ENCODE data around the gene AP5S1. TPM values are rescaled to one million over a fixed set of nuclear protein-coding genes. Genes with fewer than 3 reads are reported as not detected.

The AP5S1 gene
- total RNA-seq, 1 donor from 2014 or later = 13.8 TPM

- H3K4me3 Mint-ChIP-seq = no peak overlapping the region
- no peaks in the 10 kb centered on the region for H3K9me3 Mint-ChIP-seq
- no peaks in the 10 kb centered on the region for H3K36me3 Mint-ChIP-seq
These were observed 41.4 kb upstream of the AP5S1 start for GRCh38 chr20:3778976-3779375.

GRCh38 chr20:3781153-3781910 is 39.0 kb upstream of the AP5S1 start, which contains the start of gene SPEF1:
Gene SPEF1, minus strand, starts transcription at chr20:3781448. Its CDS starts 161 bp downstream, at chr20:3781287.
- Mint-ChIP-seq H3K4me3 (peak within 1 kb of the TSS; percentile 48), H3K4me1 (peaks cover 47% of the 10 kb centered on the region), H3K27ac (peak within 1 kb of the TSS; percentile 89), H3K9me3 (no peaks in the 10 kb centered on the region), H3K36me3 (no peaks in the 10 kb centered on the region), H3K27me3 (ENCODE audit: low read depth) (peaks cover 36% of the 10 kb centered on the region)
- peak; percentile 28 for TF ChIP-seq CTCF (IDR thresholded peaks at IDR 0.05; ENCODE audit: unreplicated experiment)
- DNase-seq (ENCODE audit: low spot score in 2 of 2, unreplicated experiment in 2 of 2) = peak in 1 of 2 experiments; percentile 64

More at GRCh38 chr20:3778976-3779375, 41.4 kb upstream of the AP5S1 start:
- Mint-ChIP-seq H3K27me3 (ENCODE audit: low read depth) (peaks cover 38% of the 10 kb centered on the region), H3K4me1 (peaks cover 34% of the 10 kb centered on the region), H3K27ac (no peak overlapping the region)
- TF ChIP-seq CTCF (IDR thresholded peaks at IDR 0.05; ENCODE audit: unreplicated experiment) = no peak
- no peak for DNase-seq (ENCODE audit: low spot score in 2 of 2, unreplicated experiment in 2 of 2)

DNA sequence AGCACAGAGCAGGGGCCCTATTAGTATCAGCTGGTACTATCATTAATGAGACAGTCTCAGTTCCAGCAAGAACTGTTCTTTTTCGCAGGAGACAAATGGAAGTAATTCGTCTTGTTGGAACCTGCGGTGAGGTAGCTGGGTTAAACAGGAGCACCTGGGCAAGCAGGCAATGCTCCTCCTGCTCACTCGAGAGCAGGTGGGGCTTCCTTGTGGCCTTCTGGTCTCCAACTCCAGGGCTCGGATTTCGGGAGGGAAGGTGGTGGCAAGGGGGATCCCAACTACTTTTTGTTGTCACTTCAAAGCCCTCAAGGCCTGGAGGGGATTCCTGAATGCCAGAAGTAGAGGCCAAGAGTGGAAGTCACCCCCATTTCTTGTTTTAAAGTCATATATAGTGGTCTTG is 37.8 kb upstream of the AP5S1 start:
- DNase-seq (ENCODE audit: low spot score in 2 of 2, unreplicated experiment in 2 of 2) = no peak
- Mint-ChIP-seq H3K4me3 (no peak overlapping the region), H3K27ac (peak overlapping the region; percentile 89), H3K9me3 (no peaks in the 10 kb centered on the region), H3K27me3 (ENCODE audit: low read depth) (peaks cover 26% of the 10 kb centered on the region), H3K36me3 (no peaks in the 10 kb centered on the region), H3K4me1 (peaks cover 45% of the 10 kb centered on the region)
- TF ChIP-seq CTCF (IDR thresholded peaks at IDR 0.05; ENCODE audit: unreplicated experiment) = no peak

GRCh38 chr20:3783068-3783489 is 37.3 kb upstream of the AP5S1 start:
- Mint-ChIP-seq H3K4me1 (peaks cover 45% of the 10 kb centered on the region), H3K27ac (peak overlapping the region; percentile 93), H3K36me3 (no peaks in the 10 kb centered on the region), H3K9me3 (no peaks in the 10 kb centered on the region), H3K4me3 (peak overlapping the region; percentile 37), H3K27me3 (ENCODE audit: low read depth) (peaks cover 23% of the 10 kb centered on the region)
- TF ChIP-seq CTCF (IDR thresholded peaks at IDR 0.05; ENCODE audit: unreplicated experiment) = no peak
- no peak for DNase-seq (ENCODE audit: low spot score in 2 of 2, unreplicated experiment in 2 of 2)

GRCh38 chr20:3783511-3784195 is 36.7 kb upstream of the AP5S1 start:
- H3K27me3 Mint-ChIP-seq (ENCODE audit: low read depth) = peaks cover 17% of the 10 kb centered on the region
- DNase-seq (ENCODE audit: low spot score in 2 of 2, unreplicated experiment in 2 of 2) = no peak
- TF ChIP-seq CTCF (IDR thresholded peaks at IDR 0.05; ENCODE audit: unreplicated experiment) = no peak
- H3K4me1 Mint-ChIP-seq = peaks cover 42% of the 10 kb centered on the region
- H3K27ac Mint-ChIP-seq = peak overlapping the region; percentile 93
- no peaks in the 10 kb centered on the region for H3K36me3 Mint-ChIP-seq
- H3K9me3 Mint-ChIP-seq = no peaks in the 10 kb centered on the region
- peak overlapping the region; percentile 37 for H3K4me3 Mint-ChIP-seq
